ACHN (cell line): Measurements from ENCODE around the gene PATL2.
A peak's percentile ranks its signal among the peaks of the same experiment; 100 is the strongest.
"Not testable (repeated sequence)": the region's sequence is repeated elsewhere in the genome, so short reads cannot be mapped to it uniquely, and the experiment has no call there.

ENCODE experiments used
- DNase-seq: peaks from one replicate; pipeline ENCODE4 v3.0.0-alpha.2; 2015
- in situ Hi-C: cut with HindIII; loops from 2 replicates; pipeline ENCODE4 v1.10.0; 2017; ENCODE audit warnings: low sequenced_read_pairs, low pct_ligation_motif_present, low pct_unique_long_range_greater_than_20kb

The PATL2 gene

GRCh38 chr15:44700676-44701075, 10.4 kb downstream of the PATL2 start:
- in situ Hi-C loops, DNase-seq: not testable (repeated sequence)

GRCh38 chr15:44698641-44699040, 12.5 kb downstream of the PATL2 start:
- no peak for DNase-seq
- in situ Hi-C loops, result no loop called here

GRCh38 chr15:44697014-44697413, 14.1 kb downstream of the PATL2 start:
- in situ Hi-C loops, result no loop called here
- no peak for DNase-seq

GRCh38 chr15:44695294-44695693, 15.8 kb downstream of the PATL2 start:
- DNase-seq, result no peak
- in situ Hi-C loops, result no loop called here

GRCh38 chr15:44694416-44694815, 16.7 kb downstream of the PATL2 start:
- no peak for DNase-seq
- in situ Hi-C loops, result no loop called here

- in situ Hi-C loops, result no loop called here
Measured at GRCh38 chr15:44692659-44693058, 18.5 kb downstream of the PATL2 start.

GRCh38 chr15:44690245-44690644, 20.9 kb downstream of the PATL2 start:
- in situ Hi-C loops, DNase-seq: not testable (repeated sequence)

More at GRCh38 chr15:44692659-44693058, 18.5 kb downstream of the PATL2 start:
- no peak for DNase-seq

- DNase-seq, in situ Hi-C loops: not testable (repeated sequence)
Measured at GRCh38 chr15:44689318-44689717, 21.8 kb downstream of the PATL2 start.

GRCh38 chr15:44682809-44683682, 28.1 kb downstream of the PATL2 start:
- in situ Hi-C loops, DNase-seq: not testable (repeated sequence)

- in situ Hi-C loops, result no loop called here
- no peak for DNase-seq
Measured at GRCh38 chr15:44682211-44682610, 28.9 kb downstream of the PATL2 start.

- in situ Hi-C loops, result no loop called here
- DNase-seq, result no peak
Measured at GRCh38 chr15:44676676-44677075, 34.4 kb downstream of the PATL2 start.

GRCh38 chr15:44675911-44676310, 35.2 kb downstream of the PATL2 start:
- no peak for DNase-seq
- in situ Hi-C loops, result no loop called here

- in situ Hi-C loops, result no loop called here
- no peak for DNase-seq
Measured at GRCh38 chr15:44673639-44674038, 37.5 kb downstream of the PATL2 start.

GRCh38 chr15:44670087-44670950, 40.8 kb downstream of the PATL2 start:
- in situ Hi-C loops, result no loop called here

GRCh38 chr15:44668921-44669320, 42.2 kb downstream of the PATL2 start:
- no peak for DNase-seq
- in situ Hi-C loops, result no loop called here

More at GRCh38 chr15:44670087-44670950, 40.8 kb downstream of the PATL2 start:
- DNase-seq, result no peak

GRCh38 chr15:44667039-44667360, 44.1 kb downstream of the PATL2 start:
- no peak for DNase-seq
- in situ Hi-C loops, result no loop called here

- in situ Hi-C loops, result no loop called here
- DNase-seq, result no peak
Measured at GRCh38 chr15:44666210-44667038, 44.7 kb downstream of the PATL2 start.

- in situ Hi-C loops, result no loop called here
- DNase-seq, result peak; percentile 96
Measured at GRCh38 chr15:44663410-44664308, 47.5 kb downstream of the PATL2 start, which contains the start of gene SPG11. SPG11 (minus strand) TSS chr15:44663662; CDS start chr15:44663647, 15 bp downstream.
